Keratinocyte (primary cell): Measurements from ENCODE around the gene IFT81. TPM values are rescaled to one million over a fixed set of nuclear protein-coding genes. Genes with fewer than 3 reads are reported as not detected.
"Not testable (repeated sequence)": the region's sequence is repeated elsewhere in the genome, so short reads cannot be mapped to it uniquely, and the experiment has no call there.

Source experiments
- DNase-seq: peaks from one replicate; pipeline ENCODE4 v3.0.0-alpha.2; 2011; ENCODE audit warnings: low read depth, missing footprints, low spot score
- FAIRE-seq: peaks from 2 replicates; lab custom pipeline; 2011; peaks lifted over from hg19 to GRCh38; lab: Jason Lieb, UNC
- H2AFZ ChIP-seq: 2 replicates; pipeline ENCODE4 v1.6.0; 2012; ENCODE audit warnings: low read length, control low read depth, inconsistent platforms; ENCODE audit not compliant: control insufficient read depth
- H3K27ac ChIP-seq: 2 replicates; pipeline ENCODE4 v1.5.1; 2011; ENCODE audit warnings: low read length; ENCODE audit not compliant: control insufficient read depth, insufficient read depth
- H3K27me3 ChIP-seq: 3 replicates; pipeline ENCODE4 v1.6.0; 2011; ENCODE audit warnings: low read length; ENCODE audit not compliant: control insufficient read depth, insufficient read depth; ENCODE audit errors: extremely low read depth
- H3K36me3 ChIP-seq, 2 experiments: 2 replicates in 1 of 2; 3 replicates in 1 of 2; pipeline ENCODE4 v1.5.1; 2011; ENCODE audit warnings: low read length in 2 of 2, mild to moderate bottlenecking in 1 of 2; ENCODE audit not compliant: control insufficient read depth in 2 of 2, insufficient read depth in 2 of 2; ENCODE audit errors: extremely low read depth in 1 of 2
- H3K4me1 ChIP-seq: 3 replicates; pipeline ENCODE4 v1.5.1; 2011; ENCODE audit warnings: low read length; ENCODE audit not compliant: control insufficient read depth, insufficient read depth; ENCODE audit errors: extremely low read depth
- H3K4me2 ChIP-seq: 3 replicates; pipeline ENCODE4 v1.6.0; 2011; ENCODE audit warnings: low read depth, low read length; ENCODE audit not compliant: control insufficient read depth, insufficient read depth; ENCODE audit errors: extremely low read depth
- H3K4me3 ChIP-seq, 3 experiments: fragments of 200-600 bp in 1 of 3; sonication (generic) in 1 of 3; 2 replicates in 2 of 3; 3 replicates in 1 of 3; pipeline ENCODE4 v1.5.1; 2011 to 2016; ENCODE audit warnings: low read length in 3 of 3, mild to moderate bottlenecking in 3 of 3, control low read depth in 2 of 3, inconsistent platforms in 1 of 3, low read depth in 1 of 3, mixed read lengths in 1 of 3, mixed run types in 1 of 3, moderate library complexity in 1 of 3; ENCODE audit not compliant: control insufficient read depth in 2 of 3, insufficient read depth in 2 of 3; ENCODE audit errors: extremely low read depth in 1 of 3
- H3K79me2 ChIP-seq: 2 replicates; pipeline ENCODE4 v1.6.0; 2012; ENCODE audit warnings: low read length; ENCODE audit not compliant: control insufficient read depth, insufficient read depth
- H3K9ac ChIP-seq: 3 replicates; pipeline ENCODE4 v1.6.0; 2011; ENCODE audit warnings: low read length; ENCODE audit not compliant: control insufficient read depth, insufficient read depth; ENCODE audit errors: extremely low read depth
- H3K9me1 ChIP-seq: 3 replicates; pipeline ENCODE4 v1.6.0; 2011; ENCODE audit warnings: low read length; ENCODE audit not compliant: control insufficient read depth, insufficient read depth; ENCODE audit errors: extremely low read depth
- H3K9me3 ChIP-seq: 2 replicates; pipeline ENCODE4 v1.5.1; 2012; ENCODE audit warnings: low read depth, low read length; ENCODE audit not compliant: control insufficient read depth
- H4K20me1 ChIP-seq: 3 replicates; pipeline ENCODE4 v1.6.0; 2011; ENCODE audit warnings: low read length; ENCODE audit not compliant: control insufficient read depth, insufficient read depth; ENCODE audit errors: extremely low read depth
- EZH2 ChIP-seq: IDR thresholded peaks from one replicate; pipeline ENCODE4 v1.6.1; 2012; ENCODE audit warnings: inconsistent platforms, mild to moderate bottlenecking, low read length, moderate library complexity
- dilution Hi-C: fragments of 300-500 bp; cut with MboI; formaldehyde crosslinking; loops from one replicate; pipeline ENCODE4 v1.7.0; 2020; ENCODE audit warnings: low sequenced_read_pairs; ENCODE audit not compliant: extremely low pct_ligation_motif_present
- polyA plus RNA-seq, 5 experiments: library from polyadenylated mRNA; depleted of rRNA in 3 of 5; stranded (reverse) in 3 of 5; stranded (forward) in 1 of 5; unstranded in 1 of 5; fragments of >200 nt; gene quantifications; 1 replicate in 1 of 5; 2 replicates in 3 of 5; 3 replicates in 1 of 5; pipeline versions ENCODE4 v1.2.1 to v1.2.3, GENCODE V29; 2011 to 2012; ENCODE audit warnings: missing spikeins in 2 of 5, low read depth in 1 of 5, low replicate concordance in 1 of 5
- TF ChIP-seq, protein P1 (sequence below), 3 experiments: IDR thresholded peaks in 1 of 3; conservative IDR thresholded peaks in 1 of 3; optimal IDR thresholded peaks in 1 of 3; 2 replicates in 2 of 3; 3 replicates in 1 of 3; pipeline versions ENCODE3 to v1.5.1; 2011; ENCODE audit warnings: low read length in 3 of 3, mild to moderate bottlenecking in 3 of 3, moderate library complexity in 2 of 3, control low read depth in 1 of 3, inconsistent platforms in 1 of 3; ENCODE audit not compliant: insufficient read depth in 2 of 3; ENCODE audit errors: extremely low read depth in 1 of 3

IFT81 gene
- polyA plus RNA-seq, 1 donor (not counting 4 experiments of a cell fraction or from before 2014, with no cell fraction given): 8.9 TPM

DNA sequence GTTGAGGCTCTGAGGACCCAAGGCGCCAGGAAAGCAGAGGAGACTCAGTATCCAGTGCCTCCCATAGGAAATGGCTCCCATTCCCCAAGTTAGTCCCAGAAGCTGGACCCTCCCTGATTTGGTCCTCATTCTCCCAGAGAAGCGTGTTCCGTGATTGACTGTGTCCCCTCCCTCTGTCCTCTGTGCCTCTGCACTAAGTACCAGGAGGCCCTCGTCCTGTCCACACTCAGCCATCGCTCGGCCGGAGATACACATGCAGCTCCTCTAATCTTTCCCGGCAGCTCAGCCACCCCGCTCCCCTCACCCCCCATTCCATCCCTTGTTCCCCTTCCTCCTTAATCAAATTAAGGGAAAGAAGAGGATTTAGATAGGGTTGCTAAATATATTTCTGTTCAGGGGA lies 128.6 kb downstream of the IFT81 start:
- Histone ChIP-seq H3K4me3 (no peak overlapping the region), H3K27ac (no peak overlapping the region), H2AFZ (no peak overlapping the region), H4K20me1 (no peaks in the 10 kb centered on the region), H3K27me3 (no peaks in the 10 kb centered on the region), H3K36me3 (no peaks in the 10 kb centered on the region), H3K4me1 (peaks cover 15% of the 10 kb centered on the region), H3K9me3 (no peaks in the 10 kb centered on the region), H3K4me2 (no peak overlapping the region), H3K9ac (no peak overlapping the region), H3K79me2 (no peaks in the 10 kb centered on the region), H3K9me1 (no peaks in the 10 kb centered on the region)
- dilution Hi-C loops: no loop called here
- FAIRE-seq (no peak), DNase-seq (no peak)
- TF ChIP-seq, protein P1, sequence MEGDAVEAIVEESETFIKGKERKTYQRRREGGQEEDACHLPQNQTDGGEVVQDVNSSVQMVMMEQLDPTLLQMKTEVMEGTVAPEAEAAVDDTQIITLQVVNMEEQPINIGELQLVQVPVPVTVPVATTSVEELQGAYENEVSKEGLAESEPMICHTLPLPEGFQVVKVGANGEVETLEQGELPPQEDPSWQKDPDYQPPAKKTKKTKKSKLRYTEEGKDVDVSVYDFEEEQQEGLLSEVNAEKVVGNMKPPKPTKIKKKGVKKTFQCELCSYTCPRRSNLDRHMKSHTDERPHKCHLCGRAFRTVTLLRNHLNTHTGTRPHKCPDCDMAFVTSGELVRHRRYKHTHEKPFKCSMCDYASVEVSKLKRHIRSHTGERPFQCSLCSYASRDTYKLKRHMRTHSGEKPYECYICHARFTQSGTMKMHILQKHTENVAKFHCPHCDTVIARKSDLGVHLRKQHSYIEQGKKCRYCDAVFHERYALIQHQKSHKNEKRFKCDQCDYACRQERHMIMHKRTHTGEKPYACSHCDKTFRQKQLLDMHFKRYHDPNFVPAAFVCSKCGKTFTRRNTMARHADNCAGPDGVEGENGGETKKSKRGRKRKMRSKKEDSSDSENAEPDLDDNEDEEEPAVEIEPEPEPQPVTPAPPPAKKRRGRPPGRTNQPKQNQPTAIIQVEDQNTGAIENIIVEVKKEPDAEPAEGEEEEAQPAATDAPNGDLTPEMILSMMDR (optimal IDR thresholded peaks at IDR 0.05 in 1 of 3, IDR thresholded peaks at IDR 0.05 in 1 of 3, conservative IDR thresholded peaks at IDR 0.05 in 1 of 3; ENCODE audit: extremely low read depth in 1 of 3, insufficient read depth in 2 of 3, low read length in 3 of 3): no peak
- TF ChIP-seq EZH2: no peak

DNA sequence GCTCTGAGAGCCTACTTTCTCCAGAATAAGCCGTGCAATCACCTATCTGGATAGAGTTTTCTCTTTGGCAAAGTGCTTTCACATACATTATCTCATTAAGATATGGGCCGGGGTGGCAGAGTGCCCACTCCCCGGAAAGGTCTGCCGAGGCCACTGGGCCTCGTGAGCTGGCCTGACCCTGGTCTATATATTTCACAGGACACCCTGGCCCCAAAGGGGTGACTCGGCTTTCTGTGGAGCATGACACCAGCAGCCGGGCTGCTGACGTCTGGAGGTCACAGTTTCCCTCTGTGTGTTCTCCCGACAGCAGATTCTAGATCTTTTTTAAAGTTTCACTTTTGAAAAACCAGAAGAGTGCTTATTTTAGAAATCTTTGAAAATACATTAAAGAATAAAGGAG lies 129.0 kb downstream of the IFT81 start:
- no peak overlapping the region for H2AFZ ChIP-seq
- dilution Hi-C loops: no loop called here
- no peak overlapping the region for H3K27ac ChIP-seq
- no peaks in the 10 kb centered on the region for H3K36me3 ChIP-seq
- no peak for TF ChIP-seq EZH2
- no peak overlapping the region for H3K4me2 ChIP-seq
- H3K9ac ChIP-seq: no peak overlapping the region
- no peak overlapping the region for H3K4me3 ChIP-seq
- no peaks in the 10 kb centered on the region for H3K9me1 ChIP-seq
- FAIRE-seq: no peak
- H3K9me3 ChIP-seq: no peaks in the 10 kb centered on the region
- no peaks in the 10 kb centered on the region for H3K79me2 ChIP-seq
- H4K20me1 ChIP-seq: no peaks in the 10 kb centered on the region
- no peak for DNase-seq
- H3K4me1 ChIP-seq: peaks cover 12% of the 10 kb centered on the region
- H3K27me3 ChIP-seq: no peaks in the 10 kb centered on the region

DNA sequence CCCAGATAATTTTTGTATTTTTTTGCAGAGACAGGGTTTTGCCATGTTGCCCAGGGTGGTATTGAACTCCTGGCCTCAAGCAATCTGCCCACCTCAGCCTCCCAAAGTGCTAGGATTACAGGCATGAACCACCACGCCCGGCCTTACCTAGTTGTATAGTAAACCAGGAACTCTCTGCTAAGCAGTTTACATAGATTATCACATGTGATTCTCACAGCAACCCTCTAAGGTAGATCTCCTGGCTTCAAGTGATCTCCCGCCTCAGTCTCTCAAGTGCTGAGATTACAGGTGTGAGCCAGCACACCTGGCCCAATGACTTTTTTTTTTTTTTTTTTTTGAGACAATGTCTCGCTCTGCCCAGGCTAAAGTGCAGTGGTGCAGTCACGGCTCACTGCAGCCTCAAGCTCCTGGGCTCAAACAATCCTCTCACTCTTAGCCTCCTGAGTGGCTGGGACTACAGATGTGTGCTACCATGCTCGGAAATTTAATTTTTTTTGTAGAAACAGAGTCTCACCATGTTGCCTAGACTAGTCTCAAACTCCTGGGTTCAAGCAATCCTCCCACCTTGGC lies 130.9 kb downstream of the IFT81 start:
- no peaks in the 10 kb centered on the region for H3K27me3 ChIP-seq
- H3K9ac ChIP-seq: no peak overlapping the region
- H3K79me2 ChIP-seq: no peaks in the 10 kb centered on the region
- dilution Hi-C loops: no loop called here
- no peak overlapping the region for H2AFZ ChIP-seq
- TF ChIP-seq, protein P1 (optimal IDR thresholded peaks at IDR 0.05 in 1 of 3, IDR thresholded peaks at IDR 0.05 in 1 of 3, conservative IDR thresholded peaks at IDR 0.05 in 1 of 3; ENCODE audit: extremely low read depth in 1 of 3, insufficient read depth in 2 of 3, low read length in 3 of 3): no peak
- TF ChIP-seq EZH2: no peak
- H3K9me3 ChIP-seq: no peaks in the 10 kb centered on the region
- H3K4me1 ChIP-seq: no peaks in the 10 kb centered on the region
- FAIRE-seq (no peak), DNase-seq (no peak)
- H3K9me1 ChIP-seq: no peaks in the 10 kb centered on the region
- H3K4me3 ChIP-seq: no peak overlapping the region
- no peak overlapping the region for H3K27ac ChIP-seq
- H3K4me2 ChIP-seq: no peak overlapping the region
- H4K20me1 ChIP-seq: no peaks in the 10 kb centered on the region
- no peaks in the 10 kb centered on the region for H3K36me3 ChIP-seq

DNA sequence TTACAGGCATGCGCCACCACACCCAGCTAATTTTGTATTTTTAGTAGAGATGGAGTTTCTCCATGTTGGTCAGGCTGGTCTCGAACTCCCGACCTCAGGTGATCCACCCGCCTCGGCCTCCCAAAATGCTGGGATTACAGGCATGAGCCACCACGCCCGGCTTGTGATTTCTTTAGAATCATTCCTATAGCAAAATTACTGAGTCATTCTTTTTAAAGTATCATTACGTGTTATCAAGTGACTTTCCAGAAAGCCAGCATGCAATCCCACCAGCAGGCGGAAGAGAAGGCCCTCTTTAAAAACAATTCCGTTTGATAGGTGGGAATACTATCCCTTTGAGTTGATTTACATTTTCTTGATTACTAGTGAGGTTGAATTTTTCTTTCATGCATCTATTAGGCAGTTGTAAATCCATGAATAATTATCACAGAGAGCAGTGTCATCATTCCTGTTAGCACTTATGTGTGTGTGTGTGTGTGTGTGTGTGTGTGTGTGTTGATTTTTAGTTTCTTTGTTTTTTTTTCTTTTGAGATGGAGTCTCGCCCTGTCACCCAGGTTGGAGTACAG lies 131.8 kb downstream of the IFT81 start:
- dilution Hi-C loops: not testable (repeated sequence)

More for the DNA sequence above, 131.8 kb downstream of the IFT81 start:
- H3K4me3 ChIP-seq, DNase-seq, H3K9me1 ChIP-seq, H3K36me3 ChIP-seq, H3K4me2 ChIP-seq, H3K9ac ChIP-seq, H4K20me1 ChIP-seq, H3K27me3 ChIP-seq, H3K27ac ChIP-seq, FAIRE-seq, H2AFZ ChIP-seq, H3K9me3 ChIP-seq, H3K4me1 ChIP-seq, H3K79me2 ChIP-seq: not testable (repeated sequence)
